Measurements from ENCODE around the gene L1TD1.
"Not testable (repeated sequence)": the region's sequence is repeated elsewhere in the genome, so short reads cannot be mapped to it uniquely, and the experiment has no call there.

L1TD1 gene

GRCh38 chr1:62237950-62238374 lies 43.3 kb downstream of the L1TD1 start:
- DNase-seq: no peak

GRCh38 chr1:62238507-62238906 lies 43.9 kb downstream of the L1TD1 start:
- no peak for DNase-seq

GRCh38 chr1:62239652-62240403 lies 45.2 kb downstream of the L1TD1 start:
- not testable (repeated sequence) for DNase-seq

GRCh38 chr1:62240651-62241370 lies 46.2 kb downstream of the L1TD1 start:
- DNase-seq: no peak

- DNase-seq: no peak
Observed at GRCh38 chr1:62241371-62242131, 46.9 kb downstream of the L1TD1 start.

GRCh38 chr1:62244380-62244779 lies 49.7 kb downstream of the L1TD1 start:
- not testable (repeated sequence) for DNase-seq

- DNase-seq: no peak
Observed at GRCh38 chr1:62245201-62245600, 50.6 kb downstream of the L1TD1 start.

- DNase-seq: no peak
Observed at GRCh38 chr1:62247391-62248168, 52.9 kb downstream of the L1TD1 start.

- no peak for DNase-seq
Observed at GRCh38 chr1:62250126-62250726, 55.6 kb downstream of the L1TD1 start.

GRCh38 chr1:62259551-62259950 lies 64.9 kb downstream of the L1TD1 start:
- DNase-seq: no peak

- no peak for DNase-seq
Observed at GRCh38 chr1:62260688-62261087, 66.0 kb downstream of the L1TD1 start.
